MG63 (cell line): ENCODE results near the gene MAPKAPK5. TPM values are rescaled to one million over a fixed set of nuclear protein-coding genes. Genes with fewer than 3 reads are reported as not detected.

Source experiments
- DNase-seq: peaks from one replicate; pipeline ENCODE4 v3.0.0-alpha.2; 2020
- H3K27me3 ChIP-seq: fragments of 250-450 bp; sonication (Bioruptor Pico); 2 replicates; pipeline ENCODE4 v1.5.1; 2020; ENCODE audit warnings: mild to moderate bottlenecking, moderate library complexity
- H3K36me3 ChIP-seq: fragments of 250-450 bp; sonication (Bioruptor Pico); 2 replicates; pipeline ENCODE4 v1.5.1; 2020; ENCODE audit warnings: mild to moderate bottlenecking, moderate library complexity
- H3K4me3 ChIP-seq: fragments of 250-450 bp; sonication (Bioruptor Pico); 2 replicates; pipeline ENCODE4 v1.5.1; 2020; ENCODE audit warnings: mild to moderate bottlenecking, moderate library complexity
- H3K9me3 ChIP-seq: fragments of 250-450 bp; sonication (Bioruptor Pico); 2 replicates; pipeline ENCODE4 v1.5.1; 2020; ENCODE audit warnings: mild to moderate bottlenecking, moderate library complexity
- total RNA-seq: library from RNA; depleted of rRNA; stranded (reverse); fragments of >200 nt; shearing (Covaris generic); gene quantifications from 2 replicates; pipeline ENCODE4 v1.2.3, GENCODE V29; 2014; ENCODE audit warnings: low replicate concordance

MAPKAPK5 gene
- total RNA-seq, 1 experiment from 2014 or later: 46.4 TPM

DNA sequence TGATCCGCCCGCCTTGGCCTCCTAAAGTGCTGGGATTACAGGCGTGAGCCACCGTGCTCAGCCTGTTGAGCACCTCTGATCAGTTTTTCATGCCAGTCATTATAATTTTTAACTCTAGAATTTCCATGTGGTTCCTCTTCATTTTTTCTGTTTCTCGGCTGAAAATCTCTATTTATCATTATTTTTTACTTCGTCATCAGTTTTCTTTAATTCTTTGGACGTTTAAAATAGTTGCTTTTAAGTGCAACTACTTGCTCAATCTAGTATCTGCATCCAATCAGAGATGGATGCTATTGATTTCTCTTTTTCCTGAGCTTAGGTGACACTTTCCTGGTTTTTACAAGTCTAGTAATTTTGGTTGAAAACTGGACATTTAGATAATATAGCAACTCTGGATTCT, 16.8 kb downstream of the MAPKAPK5 start:
- Histone ChIP-seq H3K27me3 (no peaks in the 10 kb centered on the region), H3K9me3 (peaks cover 6% of the 10 kb centered on the region), H3K4me3 (no peak overlapping the region), H3K36me3 (peaks cover 18% of the 10 kb centered on the region)
- no peak for DNase-seq

DNA sequence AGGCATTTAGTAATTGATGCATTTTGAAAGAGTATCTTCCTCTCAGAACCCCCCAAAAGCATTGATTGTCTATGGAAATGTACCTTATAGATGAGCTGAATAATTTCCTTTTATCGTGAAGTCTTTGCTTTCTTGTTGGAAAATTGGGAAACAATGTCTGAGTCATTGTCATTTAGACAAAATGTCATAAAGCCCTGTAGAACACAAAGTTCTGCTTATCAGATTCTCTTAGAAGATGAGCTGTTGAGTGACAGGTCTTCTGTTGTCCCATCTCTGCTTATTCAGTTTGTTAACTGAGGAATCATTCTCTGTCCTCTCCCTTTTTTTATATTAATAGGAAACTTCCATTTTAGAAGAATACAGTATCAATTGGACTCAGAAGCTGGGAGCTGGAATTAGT, 22.9 kb downstream of the MAPKAPK5 start:
- Histone ChIP-seq H3K27me3 (no peaks in the 10 kb centered on the region), H3K9me3 (no peaks in the 10 kb centered on the region), H3K36me3 (peaks cover 41% of the 10 kb centered on the region), H3K4me3 (no peak overlapping the region)
- no peak for DNase-seq

DNA sequence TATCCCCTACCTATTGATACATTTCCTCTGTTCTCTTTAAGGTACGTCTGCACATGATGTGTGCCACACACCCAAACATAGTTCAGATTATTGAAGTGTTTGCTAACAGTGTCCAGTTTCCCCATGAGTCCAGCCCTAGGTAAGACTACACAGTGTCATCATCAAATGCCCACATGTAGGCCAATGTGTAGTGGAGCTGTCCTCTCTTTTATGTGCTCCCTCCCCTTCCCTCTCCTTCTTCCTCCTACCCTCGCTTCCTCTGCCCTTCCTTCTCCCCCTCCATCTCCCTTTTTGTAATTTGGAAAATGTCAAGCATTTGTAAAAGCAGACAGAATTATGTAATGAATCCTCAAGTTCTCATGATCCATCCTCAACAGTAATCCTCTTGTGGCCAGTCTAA, 25.5 kb downstream of the MAPKAPK5 start:
- Histone ChIP-seq H3K36me3 (peaks cover 62% of the 10 kb centered on the region), H3K4me3 (no peak overlapping the region)

DNA sequence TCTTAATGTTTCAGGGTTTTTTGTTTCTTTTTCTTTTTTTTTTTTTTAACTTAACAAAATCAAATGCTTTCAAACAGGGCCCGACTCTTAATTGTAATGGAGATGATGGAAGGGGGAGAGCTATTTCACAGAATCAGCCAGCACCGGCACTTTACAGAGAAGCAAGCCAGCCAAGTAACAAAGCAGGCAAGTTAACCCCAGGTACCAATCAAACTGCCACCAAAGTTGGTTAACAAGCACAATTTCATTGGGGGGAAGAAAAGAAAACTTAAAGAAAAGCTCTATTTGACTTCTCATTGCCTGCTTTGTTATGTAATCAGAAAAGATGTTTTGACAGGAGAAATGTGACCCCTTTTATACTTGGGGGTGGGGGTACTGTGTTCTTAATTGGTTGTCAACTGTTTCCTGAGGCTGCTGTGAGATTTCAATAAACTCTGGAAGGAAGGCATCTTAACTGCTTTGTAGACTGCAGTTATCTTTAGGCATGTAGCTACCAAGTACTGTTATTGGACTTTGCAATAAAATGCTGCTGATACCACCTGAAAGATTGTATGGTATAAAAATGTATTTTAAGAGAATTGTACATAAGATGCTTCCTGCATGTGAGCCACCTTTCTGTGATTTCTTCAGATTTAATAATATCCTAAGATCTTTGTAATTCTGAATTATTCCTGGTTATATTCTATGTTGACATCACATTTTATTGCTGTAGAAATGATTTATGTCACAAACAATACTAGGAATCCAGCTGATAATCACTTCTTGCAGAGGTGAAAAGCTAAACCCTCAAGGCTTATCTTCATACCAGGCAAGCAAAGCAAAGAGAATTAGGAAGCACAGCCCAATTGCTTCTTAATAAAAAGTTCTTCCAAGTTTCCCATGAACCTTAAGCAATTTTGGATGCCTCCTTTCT, 26.9 kb downstream of the MAPKAPK5 start:
- no peak for DNase-seq
- peaks cover 70% of the 10 kb centered on the region for H3K36me3 ChIP-seq
- H3K9me3 ChIP-seq: no peaks in the 10 kb centered on the region
- no peak overlapping the region for H3K4me3 ChIP-seq
- H3K27me3 ChIP-seq: no peaks in the 10 kb centered on the region

More for the DNA sequence above, 25.5 kb downstream of the MAPKAPK5 start:
- Histone ChIP-seq H3K9me3 (no peaks in the 10 kb centered on the region), H3K27me3 (no peaks in the 10 kb centered on the region)
- DNase-seq: no peak

DNA sequence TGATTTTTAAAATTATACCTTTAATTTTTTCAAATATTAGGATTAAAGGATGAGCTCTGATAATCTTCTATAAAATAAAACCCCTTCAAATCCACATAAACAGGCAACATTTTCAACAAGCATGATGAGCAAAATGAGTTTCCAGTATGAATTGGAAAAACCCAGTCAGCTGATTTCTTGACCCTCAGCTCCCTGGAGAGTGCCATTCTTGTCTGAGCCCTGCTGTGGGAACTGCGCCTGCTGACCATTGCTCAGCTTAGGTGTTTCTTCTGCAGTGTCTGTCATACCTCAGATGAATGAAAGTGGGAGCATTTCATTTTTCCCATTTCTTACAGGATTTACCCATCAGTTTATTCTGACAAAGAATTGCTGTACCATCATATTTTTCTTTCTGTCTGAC, 27.6 kb downstream of the MAPKAPK5 start:
- no peak overlapping the region for H3K4me3 ChIP-seq
- H3K9me3 ChIP-seq: no peaks in the 10 kb centered on the region
- H3K27me3 ChIP-seq: no peaks in the 10 kb centered on the region
- no peak for DNase-seq
- peaks cover 71% of the 10 kb centered on the region for H3K36me3 ChIP-seq

DNA sequence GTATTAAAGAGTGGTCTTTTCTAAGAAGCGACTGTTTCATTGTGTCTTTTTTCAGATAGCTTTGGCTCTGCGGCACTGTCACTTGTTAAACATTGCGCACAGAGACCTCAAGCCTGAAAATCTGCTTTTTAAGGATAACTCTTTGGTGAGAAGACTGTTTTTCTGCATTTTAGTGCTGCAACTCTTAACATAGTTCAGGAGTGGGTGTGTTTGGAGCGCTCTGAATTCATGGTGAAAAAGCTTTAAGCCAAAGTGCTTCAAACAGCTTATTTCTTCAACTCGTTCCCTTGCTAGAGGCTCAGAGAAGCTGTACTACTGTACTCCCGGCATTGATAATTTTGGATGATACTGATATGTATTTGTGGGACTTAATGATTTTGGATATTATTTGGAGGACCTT, 28.2 kb downstream of the MAPKAPK5 start:
- Histone ChIP-seq H3K9me3 (no peaks in the 10 kb centered on the region), H3K4me3 (no peak overlapping the region), H3K36me3 (peaks cover 70% of the 10 kb centered on the region), H3K27me3 (no peaks in the 10 kb centered on the region)
- no peak for DNase-seq

DNA sequence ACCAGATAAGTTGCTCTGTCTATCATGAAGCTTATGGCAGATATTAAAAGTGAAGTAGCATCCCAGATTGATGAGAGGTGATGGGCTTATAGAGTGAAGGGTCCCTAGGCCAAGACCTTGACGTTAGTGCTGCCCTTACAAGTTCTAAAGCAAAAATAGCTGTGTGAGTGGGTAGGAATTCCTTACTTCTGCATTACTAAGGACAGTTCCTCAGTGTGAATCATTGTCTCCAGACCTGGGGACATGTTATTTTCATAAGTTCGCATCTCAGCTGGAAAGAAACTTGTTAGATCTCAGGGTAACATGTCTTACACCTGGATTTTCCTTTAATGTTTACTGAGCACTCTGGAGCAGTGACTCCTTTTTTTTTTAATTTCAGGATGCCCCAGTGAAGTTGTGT, 28.7 kb downstream of the MAPKAPK5 start:
- no peak overlapping the region for H3K4me3 ChIP-seq
- no peak for DNase-seq
- H3K9me3 ChIP-seq: no peaks in the 10 kb centered on the region
- H3K27me3 ChIP-seq: no peaks in the 10 kb centered on the region
- peaks cover 68% of the 10 kb centered on the region for H3K36me3 ChIP-seq

DNA sequence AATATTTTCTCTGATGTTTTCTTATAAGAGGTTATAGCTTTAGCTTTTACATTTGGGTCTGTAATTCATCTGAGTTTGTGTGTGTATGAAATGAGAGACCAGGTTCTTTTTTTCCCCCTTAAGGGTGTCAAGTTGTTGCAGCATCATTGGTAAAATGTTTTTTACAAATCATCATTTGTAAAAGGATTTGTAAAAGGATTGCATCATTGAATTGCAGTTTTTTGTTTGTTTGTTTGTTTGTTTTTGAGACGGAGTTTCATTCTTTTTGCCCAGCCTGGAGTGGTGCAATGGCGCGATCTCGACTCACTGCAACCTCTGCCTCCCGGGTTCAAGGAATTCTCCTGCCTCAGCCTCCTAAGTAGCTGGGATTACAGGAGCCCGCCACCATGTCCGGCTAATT, 31.1 kb downstream of the MAPKAPK5 start:
- no peaks in the 10 kb centered on the region for H3K9me3 ChIP-seq
- peaks cover 50% of the 10 kb centered on the region for H3K36me3 ChIP-seq
- no peak for DNase-seq
- no peak overlapping the region for H3K4me3 ChIP-seq
- no peaks in the 10 kb centered on the region for H3K27me3 ChIP-seq

DNA sequence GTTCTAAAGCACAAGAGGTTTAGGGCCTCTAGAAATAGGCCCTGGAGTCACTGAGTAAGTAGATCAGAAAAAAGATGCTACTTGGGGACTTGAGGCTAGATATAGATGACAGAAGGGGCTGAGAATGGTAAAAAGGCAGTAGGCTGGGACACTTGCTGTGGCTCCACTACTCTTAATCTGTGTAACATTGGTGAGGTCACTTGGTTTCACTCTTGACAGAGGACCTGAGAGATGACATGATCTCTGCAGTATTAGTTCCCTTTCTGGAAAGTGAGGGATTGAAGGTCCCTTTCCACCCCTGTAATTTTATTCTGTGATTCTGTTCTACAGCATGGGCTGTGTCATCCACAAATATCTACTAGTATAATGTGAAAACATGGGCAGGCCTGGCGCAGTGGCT, 39.7 kb downstream of the MAPKAPK5 start:
- H3K27me3 ChIP-seq: no peaks in the 10 kb centered on the region
- no peak overlapping the region for H3K4me3 ChIP-seq
- H3K36me3 ChIP-seq: peaks cover 73% of the 10 kb centered on the region
- no peak for DNase-seq
- no peaks in the 10 kb centered on the region for H3K9me3 ChIP-seq

DNA sequence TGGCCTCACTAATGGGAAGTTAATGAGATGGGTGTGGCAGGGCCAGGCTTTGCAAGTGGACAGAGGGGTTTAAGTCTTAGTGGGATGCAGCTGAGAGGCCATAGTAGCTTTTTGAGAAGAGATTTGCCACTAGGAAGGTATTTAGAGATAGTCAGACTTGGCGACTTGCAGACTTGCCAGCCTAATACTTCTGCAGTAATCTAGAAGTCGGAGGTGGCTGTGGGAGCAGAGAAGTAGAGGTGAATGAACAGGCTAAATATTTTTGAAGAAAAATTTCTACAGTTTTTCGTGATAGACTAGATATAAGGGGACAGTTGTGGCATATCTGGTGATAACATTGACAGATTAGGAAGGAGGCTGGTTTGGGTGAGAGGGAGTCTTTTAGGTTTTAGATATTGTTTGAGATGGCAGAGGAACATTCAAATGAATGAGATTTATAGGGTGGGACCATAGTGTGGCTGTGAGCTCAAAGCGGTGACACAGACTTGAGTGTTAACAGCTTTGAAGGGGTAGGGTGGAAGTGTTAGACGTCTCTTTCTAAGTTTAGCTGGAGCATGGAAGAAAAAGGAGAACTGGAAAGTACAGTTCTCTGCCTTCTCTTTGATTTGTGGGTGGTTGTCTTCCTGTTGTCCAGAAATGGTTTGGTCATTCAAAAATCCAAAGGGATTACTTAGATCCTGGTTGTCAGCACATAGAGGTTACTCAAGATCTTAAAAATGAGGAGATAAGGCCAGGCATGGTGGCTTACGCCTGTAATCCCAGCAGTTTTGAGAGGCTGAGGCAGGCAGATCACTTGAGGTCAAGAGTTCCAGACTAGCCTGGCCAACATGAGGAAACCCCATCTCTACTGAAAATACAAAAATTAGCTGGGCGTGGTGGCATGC, 44.9 kb downstream of the MAPKAPK5 start:
- Histone ChIP-seq H3K27me3 (no peaks in the 10 kb centered on the region), H3K36me3 (peaks cover 80% of the 10 kb centered on the region), H3K4me3 (no peak overlapping the region), H3K9me3 (no peaks in the 10 kb centered on the region)
- DNase-seq: no peak

DNA sequence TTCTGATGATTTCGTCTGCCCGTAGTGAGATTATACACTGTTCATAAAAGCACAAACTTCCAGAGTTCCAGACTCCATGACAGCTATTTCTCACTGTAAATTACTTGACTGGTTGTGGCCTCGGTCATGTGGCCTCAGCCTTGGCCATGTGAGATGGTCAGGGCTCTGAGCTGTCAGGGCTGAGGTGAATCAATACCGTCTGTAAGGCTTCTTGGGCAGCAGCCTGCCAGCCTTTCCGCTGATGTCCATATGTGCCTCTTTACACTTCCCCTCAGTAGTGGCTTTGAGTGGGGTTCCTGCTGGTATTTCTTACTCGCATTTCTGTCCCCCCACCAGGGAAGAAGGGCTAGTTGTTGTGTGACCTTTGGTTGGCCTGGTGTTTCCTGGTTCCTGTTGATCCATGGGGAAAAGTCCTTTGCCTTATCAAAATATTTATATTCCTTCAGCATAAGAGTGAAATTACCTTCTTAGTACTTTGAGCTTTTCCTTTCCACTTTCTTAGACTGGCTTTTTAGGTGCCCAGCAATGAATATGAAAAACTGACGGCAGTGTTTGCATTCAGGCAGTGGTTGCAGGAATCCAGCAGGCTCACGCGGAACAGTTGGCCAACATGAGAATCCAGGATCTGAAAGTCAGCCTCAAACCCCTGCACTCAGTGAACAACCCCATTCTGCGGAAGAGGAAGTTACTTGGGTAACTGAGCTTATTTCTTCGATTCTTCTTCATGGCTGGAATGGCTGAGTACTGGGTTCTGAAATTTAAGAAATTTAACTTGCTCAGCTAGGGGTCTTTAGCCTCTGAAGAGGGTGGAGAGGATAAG, 46.1 kb downstream of the MAPKAPK5 start:
- H3K27me3 ChIP-seq: no peaks in the 10 kb centered on the region
- peaks cover 80% of the 10 kb centered on the region for H3K36me3 ChIP-seq
- no peak for DNase-seq
- no peak overlapping the region for H3K4me3 ChIP-seq
- H3K9me3 ChIP-seq: no peaks in the 10 kb centered on the region

DNA sequence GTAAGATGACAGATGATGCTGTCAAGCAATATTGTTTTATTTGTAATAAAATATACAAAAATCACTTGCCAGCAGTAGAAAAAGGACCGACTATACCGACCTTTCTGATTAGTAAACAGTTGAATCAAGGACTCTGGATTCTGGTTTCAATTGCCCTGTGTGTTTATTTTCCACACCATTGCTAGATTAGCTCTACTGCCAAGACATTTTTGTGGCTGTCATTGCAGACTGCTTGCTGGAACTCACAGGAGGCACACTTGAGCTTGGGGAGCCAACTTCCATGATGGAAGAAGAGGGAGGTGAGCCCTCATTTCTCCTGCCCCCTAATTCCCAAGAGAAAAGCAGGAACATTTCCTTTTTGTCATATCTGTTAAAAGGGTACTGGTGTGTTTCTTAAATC, 51.3 kb downstream of the MAPKAPK5 start:
- H3K9me3 ChIP-seq: no peaks in the 10 kb centered on the region
- H3K27me3 ChIP-seq: no peaks in the 10 kb centered on the region
- peaks cover 57% of the 10 kb centered on the region for H3K36me3 ChIP-seq
- no peak overlapping the region for H3K4me3 ChIP-seq
- no peak for DNase-seq

DNA sequence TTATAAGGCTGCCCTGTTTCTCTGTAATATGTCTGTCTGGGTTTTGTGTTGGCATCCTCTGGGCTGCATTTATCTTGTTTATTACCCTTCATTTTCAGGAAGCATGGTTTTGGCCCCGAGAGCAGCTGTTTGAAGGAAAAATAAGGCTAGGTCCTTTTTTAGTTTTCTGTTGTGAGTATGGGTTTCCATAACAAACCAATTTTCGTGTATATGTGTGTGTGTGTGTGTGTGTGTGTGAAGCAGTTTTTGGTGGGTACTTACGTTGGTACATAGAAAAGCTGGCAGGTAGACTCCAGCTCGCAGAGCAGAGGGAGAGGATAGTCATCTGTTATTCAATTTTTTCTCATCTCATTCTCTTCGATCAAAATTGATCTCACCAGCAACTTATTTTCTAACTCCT, 52.5 kb downstream of the MAPKAPK5 start:
- no peaks in the 10 kb centered on the region for H3K9me3 ChIP-seq
- H3K36me3 ChIP-seq: peaks cover 54% of the 10 kb centered on the region
- no peaks in the 10 kb centered on the region for H3K27me3 ChIP-seq
- no peak overlapping the region for H3K4me3 ChIP-seq
- DNase-seq: no peak

DNA sequence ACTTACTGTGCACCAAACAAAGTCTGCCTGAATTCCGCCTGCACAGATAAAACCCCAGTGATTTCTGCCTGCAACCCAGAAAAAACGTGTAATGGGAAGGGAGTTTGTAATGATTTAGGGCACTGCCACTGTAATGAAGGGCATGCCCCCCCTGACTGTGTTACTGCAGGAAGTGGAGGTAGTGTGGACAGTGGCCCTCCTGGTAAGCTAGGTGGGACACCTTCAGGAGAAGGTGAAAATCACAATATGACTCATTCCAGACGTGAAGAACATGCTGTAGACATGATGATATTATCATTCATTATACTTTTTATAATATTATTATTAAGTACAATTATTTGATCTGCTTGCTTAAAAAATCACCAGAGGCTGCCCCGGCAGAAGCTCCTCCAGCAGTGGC, 59.2 kb downstream of the MAPKAPK5 start:
- Histone ChIP-seq H3K27me3 (no peaks in the 10 kb centered on the region), H3K9me3 (no peaks in the 10 kb centered on the region), H3K36me3 (peaks cover 48% of the 10 kb centered on the region), H3K4me3 (no peak overlapping the region)
- no peak for DNase-seq

DNA sequence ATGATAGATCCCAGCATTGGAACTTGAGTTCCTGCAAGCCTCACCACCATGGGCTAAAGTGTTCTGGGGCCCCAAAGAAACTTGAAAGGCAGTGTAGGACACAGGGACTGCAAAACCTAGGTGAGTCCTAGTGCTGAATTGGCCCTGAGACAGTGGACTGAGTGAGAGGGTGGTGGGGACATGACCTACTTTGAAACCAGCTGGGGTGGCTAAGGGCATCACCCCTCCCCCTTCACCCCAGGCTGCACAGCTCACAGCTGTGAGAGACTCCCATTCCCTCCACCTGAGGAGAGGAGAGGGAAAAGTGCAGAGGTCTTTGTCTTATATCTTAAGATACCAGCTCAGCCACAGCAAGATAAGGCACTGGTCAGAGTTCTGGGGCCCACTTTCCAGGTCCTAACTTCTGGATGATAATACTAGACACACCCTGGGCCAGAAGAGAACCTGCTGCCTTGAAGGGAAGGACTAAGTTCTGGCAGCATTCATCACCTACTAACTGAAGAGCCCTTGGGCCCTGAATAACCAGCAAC, 62.5 kb downstream of the MAPKAPK5 start:
- no peaks in the 10 kb centered on the region for H3K27me3 ChIP-seq
- H3K4me3 ChIP-seq: no peak overlapping the region
- H3K9me3 ChIP-seq: peaks cover 8% of the 10 kb centered on the region
- DNase-seq: no peak
- peaks cover 38% of the 10 kb centered on the region for H3K36me3 ChIP-seq

DNA sequence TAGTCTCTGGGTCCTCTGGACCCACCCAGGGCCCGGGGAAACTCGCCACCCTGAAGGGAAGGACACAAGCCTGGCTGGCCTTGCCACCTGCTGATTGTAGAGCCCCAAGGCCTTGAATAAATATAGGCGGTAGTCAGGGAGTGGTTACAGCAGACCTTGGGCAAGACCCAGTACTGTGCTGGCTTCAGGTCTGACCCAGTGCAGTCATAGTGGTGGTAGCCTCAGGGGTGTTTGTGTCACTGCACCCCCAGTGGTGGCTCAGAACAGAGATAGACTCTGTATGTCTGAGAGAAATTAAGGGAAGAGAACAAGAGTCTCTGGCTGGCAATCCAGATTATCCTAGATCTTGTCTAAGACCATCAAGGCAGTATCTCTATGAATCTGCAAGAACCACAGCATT, 63.5 kb downstream of the MAPKAPK5 start:
- H3K36me3 ChIP-seq: peaks cover 32% of the 10 kb centered on the region
- H3K27me3 ChIP-seq: no peaks in the 10 kb centered on the region
- peaks cover 11% of the 10 kb centered on the region for H3K9me3 ChIP-seq
- no peak overlapping the region for H3K4me3 ChIP-seq
- DNase-seq: no peak
